OCI-LY3 (cell line): ENCODE measurements around the gene SLC27A4.

Source experiments
- H2AFZ ChIP-seq: fragments of 200-600, 300-600 bp; shearing (Covaris generic); 2 replicates; pipeline ENCODE4 v1.6.0; 2014; ENCODE audit warnings: antibody characterized with exemption, low read depth, low read length
- H3K27ac ChIP-seq: fragments of 200-600, 300-600 bp; sonication (generic); 2 replicates; pipeline ENCODE4 v1.5.1; 2014; ENCODE audit warnings: mild to moderate bottlenecking, low read length, moderate library complexity, mixed read lengths
- H3K27me3 ChIP-seq: fragments of 200-600, 300-600 bp; sonication (generic); 2 replicates; pipeline ENCODE4 v1.6.1; 2014; ENCODE audit warnings: low read depth, low read length, mixed read lengths
- H3K36me3 ChIP-seq: fragments of 200-600, 300-600 bp; sonication (generic); replicated peaks from 2 replicates; pipeline ENCODE3; 2014; ENCODE audit warnings: low read depth, low read length, mixed read lengths
- H3K4me1 ChIP-seq: fragments of 300-600, 200-600 bp; sonication (generic); 2 replicates; pipeline ENCODE4 v1.6.1; 2014; ENCODE audit warnings: low read length, mixed read lengths
- H3K4me2 ChIP-seq: fragments of 200-600, 300-600 bp; sonication (generic); 2 replicates; pipeline ENCODE4 v1.6.1; 2014; ENCODE audit warnings: low read length, mixed read lengths
- H3K4me3 ChIP-seq: fragments of 300-600, 200-600 bp; sonication (generic); 2 replicates; pipeline ENCODE4 v1.5.1; 2014; ENCODE audit warnings: antibody characterized with exemption, mild to moderate bottlenecking, low read length, moderate library complexity
- H3K79me2 ChIP-seq: fragments of 300-600, 200-600 bp; shearing (Covaris generic); 2 replicates; pipeline ENCODE4 v1.6.1; 2014; ENCODE audit warnings: mild to moderate bottlenecking, low read length, mixed read lengths
- H3K9ac ChIP-seq: fragments of 300-600, 200-600 bp; shearing (Covaris generic); 2 replicates; pipeline ENCODE4 v1.6.0; 2014; ENCODE audit warnings: mild to moderate bottlenecking, low read length, moderate library complexity
- H3K9me3 ChIP-seq: fragments of 200-600, 300-600 bp; shearing (Covaris generic); 2 replicates; pipeline ENCODE4 v1.6.1; 2014; ENCODE audit warnings: low read length, mixed read lengths; ENCODE audit not compliant: insufficient read depth
- H4K20me1 ChIP-seq: fragments of 200-600, 300-600 bp; sonication (generic); 2 replicates; pipeline ENCODE4 v1.6.1; 2016; ENCODE audit warnings: low read length, mixed read lengths; ENCODE audit not compliant: insufficient read depth
- CTCF ChIP-seq: fragments of 200-600, 300-600 bp; sonication (generic); IDR thresholded peaks from 2 replicates; pipeline ENCODE4 v1.5.1; 2014; ENCODE audit warnings: antibody characterized with exemption, low read length, low read depth
- EZH2phosphoT487 ChIP-seq: fragments of 200-600 bp; shearing (Covaris generic); IDR thresholded peaks from 2 replicates; pipeline ENCODE4 v1.6.1; 2018; ENCODE audit warnings: antibody characterized with exemption, mixed run types, low read depth

SLC27A4 gene

GRCh38 chr9:128304136-128304970, 36.0 kb upstream of the SLC27A4 start:
- H3K79me2 ChIP-seq = no peaks in the 10 kb centered on the region
- H3K27ac ChIP-seq = no peak overlapping the region
- H3K4me1 ChIP-seq = no peaks in the 10 kb centered on the region
- TF ChIP-seq EZH2phosphoT487 (no peak), CTCF (no peak)
- no peak overlapping the region for H3K4me3 ChIP-seq
- H3K27me3 ChIP-seq = no peaks in the 10 kb centered on the region
- H2AFZ ChIP-seq = no peak overlapping the region
- peaks cover 7% of the 10 kb centered on the region for H3K36me3 ChIP-seq
- H3K9me3 ChIP-seq = no peaks in the 10 kb centered on the region
- H3K4me2 ChIP-seq = no peak overlapping the region
- no peak overlapping the region for H3K9ac ChIP-seq
- H4K20me1 ChIP-seq = no peaks in the 10 kb centered on the region

GRCh38 chr9:128304971-128305288, 35.4 kb upstream of the SLC27A4 start:
- H3K4me2 ChIP-seq = no peak overlapping the region
- no peak overlapping the region for H3K27ac ChIP-seq

GRCh38 chr9:128309551-128309950, 30.8 kb upstream of the SLC27A4 start:
- no peaks in the 10 kb centered on the region for H3K27me3 ChIP-seq
- H3K27ac ChIP-seq = no peak overlapping the region
- H2AFZ ChIP-seq = no peak overlapping the region
- no peak overlapping the region for H3K4me2 ChIP-seq
- no peak overlapping the region for H3K9ac ChIP-seq
- H3K9me3 ChIP-seq = no peaks in the 10 kb centered on the region
- no peaks in the 10 kb centered on the region for H4K20me1 ChIP-seq
- no peaks in the 10 kb centered on the region for H3K4me1 ChIP-seq
- TF ChIP-seq EZH2phosphoT487 (no peak), CTCF (no peak)
- H3K36me3 ChIP-seq = peaks cover 18% of the 10 kb centered on the region
- no peak overlapping the region for H3K4me3 ChIP-seq
- H3K79me2 ChIP-seq = no peaks in the 10 kb centered on the region

More at GRCh38 chr9:128304971-128305288, 35.4 kb upstream of the SLC27A4 start:
- Histone ChIP-seq H2AFZ (no peak overlapping the region), H3K9ac (no peak overlapping the region), H3K4me1 (no peaks in the 10 kb centered on the region), H3K9me3 (no peaks in the 10 kb centered on the region), H4K20me1 (no peaks in the 10 kb centered on the region), H3K36me3 (peaks cover 10% of the 10 kb centered on the region), H3K4me3 (no peak overlapping the region), H3K27me3 (no peaks in the 10 kb centered on the region), H3K79me2 (no peaks in the 10 kb centered on the region)
- TF ChIP-seq CTCF = no peak
- no peak for TF ChIP-seq EZH2phosphoT487

GRCh38 chr9:128310461-128310860, 29.9 kb upstream of the SLC27A4 start:
- H3K27me3 ChIP-seq = no peaks in the 10 kb centered on the region
- no peaks in the 10 kb centered on the region for H3K9me3 ChIP-seq
- H3K79me2 ChIP-seq = no peaks in the 10 kb centered on the region
- H3K4me3 ChIP-seq = no peak overlapping the region
- H3K27ac ChIP-seq = no peak overlapping the region
- no peaks in the 10 kb centered on the region for H3K4me1 ChIP-seq
- H3K4me2 ChIP-seq = no peak overlapping the region
- H3K36me3 ChIP-seq = peaks cover 25% of the 10 kb centered on the region
- no peak overlapping the region for H2AFZ ChIP-seq
- no peaks in the 10 kb centered on the region for H4K20me1 ChIP-seq
- H3K9ac ChIP-seq = no peak overlapping the region
- no peak for TF ChIP-seq EZH2phosphoT487
- no peak for TF ChIP-seq CTCF
